DND-41 (cell line): ENCODE data around the gene USP48.

Source experiments
- ATAC-seq: fragments of 200-7000 bp; cut with Tn5 transposase; 3 replicates; pipeline ENCODE4 v1.9.1; 2021; ENCODE audit warnings: low read depth; ENCODE audit not compliant: insufficient read depth
- DNase-seq: peaks from one replicate; pipeline ENCODE4 v3.0.0-alpha.2; 2020
- H2AFZ ChIP-seq: 2 replicates; pipeline ENCODE4 v1.6.0; 2012; ENCODE audit warnings: low read depth, low read length
- H3K27ac ChIP-seq: 2 replicates; pipeline ENCODE4 v1.5.1; 2012; ENCODE audit warnings: low read length, inconsistent platforms
- H3K27me3 ChIP-seq: fragments of 200-600 bp; sonication (generic); 2 replicates; pipeline ENCODE4 v1.6.0; 2012; ENCODE audit warnings: low read length, mild to moderate bottlenecking, inconsistent platforms; ENCODE audit not compliant: insufficient read depth, poor library complexity
- H3K36me3 ChIP-seq: 2 replicates; pipeline ENCODE4 v1.5.1; 2012; ENCODE audit warnings: low read length, inconsistent platforms; ENCODE audit not compliant: insufficient read depth
- H3K4me1 ChIP-seq: 2 replicates; pipeline ENCODE4 v1.5.1; 2012; ENCODE audit warnings: mild to moderate bottlenecking, low read length; ENCODE audit not compliant: insufficient read depth
- H3K4me2 ChIP-seq: 2 replicates; pipeline ENCODE4 v1.6.0; 2012; ENCODE audit warnings: mild to moderate bottlenecking, moderate library complexity, low read length, inconsistent platforms; ENCODE audit not compliant: insufficient read depth
- H3K4me3 ChIP-seq, 2 experiments: fragments of 200-600 bp in 1 of 2; shearing (Covaris generic) in 1 of 2; 2 replicates each; pipeline ENCODE4 v1.5.1; 2012 to 2016; ENCODE audit warnings: inconsistent platforms in 2 of 2, low read length in 2 of 2, mild to moderate bottlenecking in 2 of 2, low read depth in 1 of 2, moderate library complexity in 1 of 2
- H3K79me2 ChIP-seq: 2 replicates; pipeline ENCODE4 v1.6.0; 2012; ENCODE audit warnings: low read length, inconsistent platforms; ENCODE audit not compliant: insufficient read depth
- H3K9ac ChIP-seq: 2 replicates; pipeline ENCODE4 v1.6.0; 2012; ENCODE audit warnings: low read depth, mild to moderate bottlenecking, inconsistent platforms, low read length, moderate library complexity
- H3K9me3 ChIP-seq: 2 replicates; pipeline ENCODE4 v1.5.1; 2012; ENCODE audit warnings: low read length, moderate library complexity, mild to moderate bottlenecking, inconsistent platforms; ENCODE audit not compliant: insufficient read depth, severe bottlenecking
- H4K20me1 ChIP-seq: 2 replicates; pipeline ENCODE4 v1.6.0; 2012; ENCODE audit warnings: low read length; ENCODE audit not compliant: insufficient read depth
- CTCF ChIP-seq: IDR thresholded peaks from 2 replicates; pipeline ENCODE4 v1.5.1; 2012; ENCODE audit warnings: borderline replicate concordance, low read length, moderate library complexity, mild to moderate bottlenecking; ENCODE audit not compliant: poor library complexity, severe bottlenecking; ENCODE audit errors: extremely low read depth
- EZH2 ChIP-seq: IDR thresholded peaks from 3 replicates; pipeline ENCODE4 v1.6.1; 2012; ENCODE audit warnings: borderline replicate concordance, low read depth, mild to moderate bottlenecking, moderate library complexity, low read length, inconsistent platforms; ENCODE audit not compliant: severe bottlenecking

Gene USP48

DNA sequence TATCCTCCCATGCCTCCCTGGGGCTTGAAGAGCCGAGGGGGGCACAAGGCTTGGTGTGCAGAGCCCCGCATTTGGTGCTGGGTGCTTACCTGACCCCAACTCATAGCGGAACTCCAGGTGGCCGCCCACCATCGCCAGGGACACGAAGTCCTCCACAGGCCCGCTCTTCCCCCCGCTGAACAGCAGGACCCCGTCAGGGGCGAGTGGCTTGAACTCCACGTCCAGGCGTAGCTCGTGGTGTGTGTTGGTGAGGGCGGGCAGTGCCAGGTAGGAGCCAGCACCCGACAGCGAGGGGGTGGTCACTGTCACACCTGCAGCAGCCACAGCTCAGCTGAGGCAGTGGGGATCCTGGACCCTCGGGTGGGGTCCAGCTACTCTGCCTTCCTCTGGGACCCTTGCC, 46.3 kb upstream of the USP48 start:
- H2AFZ ChIP-seq: no peak overlapping the region
- H3K9me3 ChIP-seq: peaks cover 5% of the 10 kb centered on the region
- no peaks in the 10 kb centered on the region for H4K20me1 ChIP-seq
- H3K4me2 ChIP-seq: no peak overlapping the region
- no peak for ATAC-seq
- TF ChIP-seq CTCF (no peak), EZH2 (no peak)
- H3K4me1 ChIP-seq: no peaks in the 10 kb centered on the region
- no peaks in the 10 kb centered on the region for H3K79me2 ChIP-seq
- H3K27ac ChIP-seq: no peak overlapping the region
- no peak for DNase-seq
- no peak overlapping the region for H3K9ac ChIP-seq
- no peak overlapping the region for H3K4me3 ChIP-seq
- H3K36me3 ChIP-seq: no peaks in the 10 kb centered on the region
- no peaks in the 10 kb centered on the region for H3K27me3 ChIP-seq

DNA sequence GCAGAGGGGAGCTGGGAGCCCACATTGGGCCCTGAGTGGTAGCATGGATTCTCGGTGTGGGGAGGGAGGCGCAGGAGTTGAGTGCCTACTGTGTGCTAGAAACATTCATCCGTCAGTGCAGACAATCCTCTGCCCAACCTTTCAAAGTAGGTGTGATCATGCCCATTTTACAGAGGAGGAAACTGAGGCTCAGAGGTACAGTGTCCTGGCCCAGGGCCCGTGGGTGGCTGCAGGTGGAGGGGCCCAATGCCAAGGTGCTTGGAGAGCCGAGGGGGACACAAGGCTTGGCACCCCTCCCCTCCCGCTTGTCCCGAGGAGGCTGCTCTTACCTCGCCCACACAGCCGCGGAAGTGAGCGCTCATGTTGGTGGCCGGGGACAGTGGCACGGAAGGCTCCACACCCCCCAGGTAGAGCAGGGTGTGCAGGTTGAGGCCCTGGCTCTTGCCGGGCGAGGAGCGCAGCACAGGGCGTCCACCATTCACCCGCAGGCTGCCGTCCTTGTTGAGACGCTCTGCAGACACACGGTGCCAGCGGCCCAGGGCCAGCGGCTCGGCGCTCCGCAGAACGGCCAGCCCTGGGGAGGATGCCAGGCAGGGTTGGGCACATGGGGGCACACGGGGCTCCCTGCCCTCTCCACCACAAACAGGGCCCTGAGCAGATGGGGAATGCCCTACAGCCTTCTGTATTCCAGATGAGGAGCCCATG, 45.7 kb upstream of the USP48 start:
- peaks cover under 1% of the 10 kb centered on the region for H3K9me3 ChIP-seq
- no peaks in the 10 kb centered on the region for H3K4me1 ChIP-seq
- H3K27me3 ChIP-seq: no peaks in the 10 kb centered on the region
- no peak for DNase-seq
- no peak overlapping the region for H3K27ac ChIP-seq
- H3K79me2 ChIP-seq: no peaks in the 10 kb centered on the region
- H3K4me2 ChIP-seq: no peak overlapping the region
- H2AFZ ChIP-seq: no peak overlapping the region
- H4K20me1 ChIP-seq: no peaks in the 10 kb centered on the region
- TF ChIP-seq CTCF (no peak), EZH2 (no peak)
- H3K4me3 ChIP-seq: no peak overlapping the region
- H3K36me3 ChIP-seq: no peaks in the 10 kb centered on the region
- no peak for ATAC-seq
- no peak overlapping the region for H3K9ac ChIP-seq

DNA sequence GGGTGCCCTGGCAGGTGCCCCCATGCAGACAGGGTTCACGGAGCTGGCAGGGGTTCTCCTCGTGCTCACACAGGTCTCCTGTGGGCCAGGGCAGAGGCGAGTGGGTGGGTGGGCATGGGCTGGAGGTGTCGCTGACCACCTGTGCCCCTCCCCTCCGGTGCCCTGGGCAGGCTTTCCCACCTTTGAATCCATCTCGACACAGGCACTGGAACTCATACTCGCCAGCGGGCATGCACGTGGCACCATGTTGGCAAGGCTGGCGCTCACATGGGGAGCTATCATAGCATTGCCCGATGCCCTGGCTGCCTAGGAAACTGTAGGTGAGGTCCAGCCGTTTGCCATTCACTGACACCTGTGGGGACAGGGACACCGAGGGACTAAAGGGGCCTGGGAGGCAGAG, 45.1 kb upstream of the USP48 start:
- H3K9me3 ChIP-seq: no peaks in the 10 kb centered on the region
- no peaks in the 10 kb centered on the region for H3K27me3 ChIP-seq
- no peak for DNase-seq
- H3K36me3 ChIP-seq: no peaks in the 10 kb centered on the region
- no peaks in the 10 kb centered on the region for H4K20me1 ChIP-seq
- H2AFZ ChIP-seq: no peak overlapping the region
- no peak overlapping the region for H3K4me2 ChIP-seq
- TF ChIP-seq EZH2 (no peak), CTCF (no peak)
- no peak for ATAC-seq
- no peaks in the 10 kb centered on the region for H3K4me1 ChIP-seq
- H3K79me2 ChIP-seq: no peaks in the 10 kb centered on the region
- no peak overlapping the region for H3K27ac ChIP-seq
- H3K9ac ChIP-seq: no peak overlapping the region
- H3K4me3 ChIP-seq: no peak overlapping the region
